A549 (cell line): ENCODE results near the gene NLRP2B. TPM values are rescaled to one million over a fixed set of nuclear protein-coding genes. Genes with fewer than 3 reads are reported as not detected.
"Not testable (repeated sequence)": the region's sequence is repeated elsewhere in the genome, so short reads cannot be mapped to it uniquely, and the experiment has no call there.

Experiments
- ATAC-seq, 2 experiments: fragments of 200-7000 bp in 1 of 2; fragments of >200 bp in 1 of 2; cut with Nextera tagmentation in 1 of 2; cut with Tn5 transposase in 1 of 2; 3 replicates each; pipeline versions ENCODE4 v1.8.0 to v1.9.1; 2018 to 2020; ENCODE audit warnings: mild to moderate bottlenecking in 1 of 2, moderate library complexity in 1 of 2
- CTCF ChIA-PET: fragments of 300-600 bp; sonication (Branson Sonifier 250); formaldehyde crosslinking; extraction: SDS; loops from one replicate; lab custom pipeline; 2021; ENCODE audit warnings: antibody characterized with exemption, inconsistent platforms; lab: Yijun Ruan, JAX
- POLR2A ChIA-PET: fragments of 350-600 bp; formaldehyde crosslinking; extraction: SDS; loops from one replicate; lab custom pipeline; 2021; ENCODE audit warnings: antibody characterized with exemption, inconsistent platforms; lab: Yijun Ruan, JAX
- DNase-seq, 2 experiments: peaks; one replicate each; pipeline versions ENCODE4 v3.0.0 to v3.0.0-alpha.2; 2011 to 2016; ENCODE audit warnings: low read depth in 1 of 2, low spot score in 1 of 2
- FAIRE-seq: peaks from 2 replicates; lab custom pipeline; 2011; peaks lifted over from hg19 to GRCh38; lab: Jason Lieb, UNC
- H3K27ac ChIP-seq, 2 experiments: fragments of >200 bp; sonication (Bioruptor Twin); formaldehyde crosslinking; 3 replicates each; pipeline ENCODE4 v1.5.1; 2016 to 2017
- H3K4me1 ChIP-seq: fragments of >200 bp; sonication (Bioruptor Twin); formaldehyde crosslinking; 3 replicates; pipeline ENCODE4 v1.6.1; 2016
- H3K4me2 ChIP-seq: fragments of >200 bp; sonication (Bioruptor Twin); formaldehyde crosslinking; 3 replicates; pipeline ENCODE4 v1.6.1; 2016
- H3K4me3 ChIP-seq: fragments of >200 bp; sonication (Bioruptor Twin); formaldehyde crosslinking; 3 replicates; pipeline ENCODE4 v1.5.1; 2016
- H3K9me3 ChIP-seq: fragments of >200 bp; sonication (Bioruptor Twin); formaldehyde crosslinking; 3 replicates; pipeline ENCODE4 v1.6.1; 2016
- ATOH8 ChIP-seq: fragments of 250-450 bp; sonication (Bioruptor Pico); IDR thresholded peaks from 2 replicates; pipeline ENCODE4 v1.5.0; 2020; ENCODE audit warnings: low read depth, mild to moderate bottlenecking, moderate library complexity
- CHD4 ChIP-seq: fragments of 200-600 bp; sonication (generic); IDR thresholded peaks from 2 replicates; pipeline ENCODE4 v1.6.1; 2016; ENCODE audit warnings: antibody characterized with exemption, mild to moderate bottlenecking, borderline replicate concordance
- E2F6 ChIP-seq: IDR thresholded peaks from 2 replicates; pipeline ENCODE4 v1.6.1; 2012; ENCODE audit warnings: low read depth, borderline replicate concordance
- EHMT2 ChIP-seq: fragments of 200-600 bp; sonication (generic); IDR thresholded peaks from 2 replicates; pipeline ENCODE4 v1.6.1; 2016; ENCODE audit warnings: antibody characterized with exemption, low read depth, mild to moderate bottlenecking, moderate library complexity
- FOSL2 ChIP-seq, 2 experiments: fragments of 450-650 bp in 1 of 2; fragments of >200 bp in 1 of 2; sonication (Bioruptor Twin) in 1 of 2; formaldehyde crosslinking; IDR thresholded peaks; 2 replicates each; pipeline versions ENCODE4 v1.5.0 to v1.6.1; 2016 to 2020; ENCODE audit warnings: mild to moderate bottlenecking in 1 of 2, moderate library complexity in 1 of 2
- FOXS1 ChIP-seq: fragments of 250-450 bp; sonication (Bioruptor Pico); IDR thresholded peaks from 2 replicates; pipeline ENCODE4 v1.5.0; 2020; ENCODE audit warnings: mild to moderate bottlenecking, moderate library complexity
- JUNB ChIP-seq: fragments of >200 bp; sonication (Bioruptor Twin); formaldehyde crosslinking; IDR thresholded peaks from 2 replicates; pipeline ENCODE4 v1.6.1; 2016
- NPAS2 ChIP-seq: fragments of 250-450 bp; sonication (Bioruptor Pico); IDR thresholded peaks from 2 replicates; pipeline ENCODE4 v1.8.0; 2022; ENCODE audit warnings: mild to moderate bottlenecking, moderate library complexity, borderline replicate concordance
- POLR2AphosphoS2 ChIP-seq: conservative IDR thresholded peaks from 2 replicates; pipeline ENCODE4 v1.6.1; 2012; ENCODE audit warnings: low read length, improper control_type of control experiment, inconsistent platforms
- RNF2 ChIP-seq: fragments of 200-600 bp; sonication (generic); IDR thresholded peaks from 2 replicates; pipeline ENCODE4 v1.6.1; 2016; ENCODE audit warnings: low read depth, mild to moderate bottlenecking, antibody characterized with exemption, moderate library complexity, borderline replicate concordance
- SREBF2 ChIP-seq: fragments of 450-650 bp; IDR thresholded peaks from 2 replicates; pipeline ENCODE4 v1.6.1; 2014; ENCODE audit warnings: mild to moderate bottlenecking, moderate library complexity
- ZC3H11A ChIP-seq: fragments of 450-650 bp; IDR thresholded peaks from 2 replicates; pipeline ENCODE4 v1.6.1; 2014; ENCODE audit warnings: antibody characterized with exemption, mild to moderate bottlenecking
- WGBS: methylation state at CpG from one replicate; pipeline ENCODE4 v1.1.6; 2017; ENCODE audit errors: missing lambda C conversion rate; 5-methylcytosine and 5-hydroxymethylcytosine counted together
- polyA plus RNA-seq, 4 experiments: library from polyadenylated mRNA; depleted of rRNA in 3 of 4; stranded (reverse); fragments of >200 nt; fragmentation: RNase III in 1 of 4; extraction: RNeasy Plus Mini Kit Qiagen cat#74134 plus additional on column Dnase treatment in 1 of 4; gene quantifications; 2 replicates in 3 of 4; 3 replicates in 1 of 4; pipeline ENCODE4 v1.2.3, GENCODE V29; 2011 to 2017
- TF ChIP-seq, protein P1 (sequence below): fragments of 150-350 bp; IDR thresholded peaks from 2 replicates; pipeline ENCODE4 v1.6.1; 2014; ENCODE audit warnings: low read depth, mild to moderate bottlenecking, low read length
- TF ChIP-seq, protein P2 (sequence below): fragments of >200 bp; sonication (Bioruptor Twin); formaldehyde crosslinking; IDR thresholded peaks from 2 replicates; pipeline ENCODE4 v1.6.1; 2016

NLRP2B gene
- polyA plus RNA-seq, 2 of the 4 experiments (the other 2 are of a cell fraction), result not detected

DNA sequence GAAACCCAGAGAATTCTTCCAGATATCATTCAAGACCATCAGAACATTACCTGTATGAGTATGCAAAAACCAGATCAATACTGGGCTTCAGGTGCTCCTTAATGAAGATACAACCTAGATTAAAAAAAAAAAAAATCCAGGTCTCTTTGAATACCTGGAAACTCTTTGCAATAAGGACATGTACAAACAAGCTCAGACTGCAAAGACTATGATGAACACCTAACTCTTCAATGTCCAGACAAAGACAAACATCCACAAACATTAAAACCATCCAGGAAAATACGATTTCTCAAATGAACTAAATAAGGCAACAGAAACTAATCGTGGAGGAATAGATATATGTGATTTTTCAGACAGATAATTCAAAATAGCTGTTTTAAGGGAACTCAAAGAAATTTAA lies 38.7 kb downstream of the NLRP2B start:
- ATAC-seq (no peak), FAIRE-seq (no peak), DNase-seq (no peak)

DNA sequence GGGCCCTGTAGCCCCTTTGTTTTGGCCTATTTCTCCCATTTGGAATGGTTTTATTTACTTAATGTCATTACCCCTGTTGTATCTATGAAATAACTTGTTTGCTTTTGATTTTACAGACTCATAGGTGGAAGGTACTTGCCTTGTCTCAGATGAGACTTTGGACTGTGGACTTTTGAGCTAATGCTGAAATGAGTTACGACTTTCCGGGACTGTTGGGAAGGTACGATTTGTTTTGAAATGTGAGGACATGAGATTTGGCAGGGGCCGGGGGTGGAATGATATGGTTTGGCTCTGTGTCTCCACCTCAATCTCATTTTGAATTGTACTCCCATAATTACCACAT lies 39.4 kb downstream of the NLRP2B start:
- ATAC-seq, result no peak
- Histone ChIP-seq H3K4me3 (no peak overlapping the region), H3K27ac (peak overlapping the region in 1 of 2 experiments; percentile 40; a peak in 1 of 6 replicates), H3K4me2 (no peak overlapping the region), H3K4me1 (peaks cover 6% of the 10 kb centered on the region; the same call in 1 of the 3 replicates), H3K9me3 (no peaks in the 10 kb centered on the region)
- no peak for FAIRE-seq
- POLR2A ChIA-PET, result no interaction called here
- no peak for TF ChIP-seq SREBF2
- TF ChIP-seq FOSL2 (IDR thresholded peaks at IDR 0.05), result no peak
- no peak for TF ChIP-seq FOSL2 (CRISPR knock-in tag; IDR thresholded peaks at IDR 0.05)
- TF ChIP-seq ZC3H11A, result no peak
- TF ChIP-seq RNF2, result no peak
- no peak for TF ChIP-seq JUNB
- no peak for TF ChIP-seq POLR2AphosphoS2
- TF ChIP-seq, protein P1, sequence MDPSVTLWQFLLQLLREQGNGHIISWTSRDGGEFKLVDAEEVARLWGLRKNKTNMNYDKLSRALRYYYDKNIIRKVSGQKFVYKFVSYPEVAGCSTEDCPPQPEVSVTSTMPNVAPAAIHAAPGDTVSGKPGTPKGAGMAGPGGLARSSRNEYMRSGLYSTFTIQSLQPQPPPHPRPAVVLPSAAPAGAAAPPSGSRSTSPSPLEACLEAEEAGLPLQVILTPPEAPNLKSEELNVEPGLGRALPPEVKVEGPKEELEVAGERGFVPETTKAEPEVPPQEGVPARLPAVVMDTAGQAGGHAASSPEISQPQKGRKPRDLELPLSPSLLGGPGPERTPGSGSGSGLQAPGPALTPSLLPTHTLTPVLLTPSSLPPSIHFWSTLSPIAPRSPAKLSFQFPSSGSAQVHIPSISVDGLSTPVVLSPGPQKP, result no peak
- 55% methylated on average over 4 of the region's 4 CpGs for whole genome bisulfite sequencing
- DNase-seq, result peak in 1 of 2 experiments; percentile 4
- CTCF ChIA-PET, result interaction anchor here (0.9 kb wide), 1 partner anchor 39 kb away, joined by 3 read pairs; no protein-coding TSS in a partner anchor

More for the DNA sequence above, 38.7 kb downstream of the NLRP2B start:
- Histone ChIP-seq H3K4me1 (peaks cover 6% of the 10 kb centered on the region; the same call in 1 of the 3 replicates), H3K4me3 (no peak overlapping the region), H3K27ac (peak overlapping the region in 1 of 2 experiments; percentile 40; a peak in 1 of 6 replicates), H3K9me3 (no peaks in the 10 kb centered on the region), H3K4me2 (no peak overlapping the region)
- ChIA-PET POLR2A (no interaction called here), CTCF (no interaction called here)
- WGBS, result 5% methylated on average over 2 of the region's 2 CpGs
- TF ChIP-seq E2F6 (no peak), ATOH8 (CRISPR knock-in tag) (no peak), NPAS2 (CRISPR knock-in tag) (no peak), FOXS1 (CRISPR knock-in tag) (no peak), POLR2AphosphoS2 (no peak), JUNB (no peak), CHD4 (no peak), EHMT2 (no peak), SREBF2 (no peak)
- TF ChIP-seq, protein P2, sequence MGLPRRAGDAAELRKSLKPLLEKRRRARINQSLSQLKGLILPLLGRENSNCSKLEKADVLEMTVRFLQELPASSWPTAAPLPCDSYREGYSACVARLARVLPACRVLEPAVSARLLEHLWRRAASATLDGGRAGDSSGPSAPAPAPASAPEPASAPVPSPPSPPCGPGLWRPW, result no peak

- CTCF ChIA-PET, FAIRE-seq, DNase-seq, H3K4me3 ChIP-seq, H3K9me3 ChIP-seq, H3K27ac ChIP-seq, H3K4me1 ChIP-seq, ATAC-seq, H3K4me2 ChIP-seq, POLR2A ChIA-PET: not testable (repeated sequence)
- WGBS, result 79% methylated on average over 18 of the region's 20 CpGs
Measured at GRCh38 chrX:57629438-57629837, 50.6 kb downstream of the NLRP2B start.

Other genes starting within 250 kb of the NLRP2B start
- gene ZXDB, start 88.2 kb downstream of the NLRP2B start, polyA plus RNA-seq (2011; rRNA removed), result 12.0 and 14.4 TPM in 2 replicates
- 4.8 to 6.4 TPM (median 5.5 TPM) in 3 replicates for gene ZXDB, start 88.2 kb downstream of the NLRP2B start, polyA plus RNA-seq (2017; fragmentation: RNase III; extraction: RNeasy Plus Mini Kit Qiagen cat#74134 plus additional on column Dnase treatment)
- gene ZXDA, start 230.2 kb upstream of the NLRP2B start, polyA plus RNA-seq (2011; rRNA removed), result 2.0 and 2.2 TPM in 2 replicates
- 1.3 to 1.4 TPM (median 1.4 TPM) in 3 replicates for gene ZXDA, start 230.2 kb upstream of the NLRP2B start, polyA plus RNA-seq (2017; fragmentation: RNase III; extraction: RNeasy Plus Mini Kit Qiagen cat#74134 plus additional on column Dnase treatment)